GM12878 (cell line): ENCODE measurements around the gene ADGRE2. TPM values are rescaled to one million over a fixed set of nuclear protein-coding genes. Genes with fewer than 3 reads are reported as not detected.

Experiments used
- ATAC-seq: fragments of 200-7000 bp; cut with Tn5 transposase; 3 replicates; pipeline ENCODE4 v1.9.1; 2020; ENCODE audit warnings: mild to moderate bottlenecking, moderate library complexity
- BruUV-seq: library from RNA; stranded (reverse); fragments of 400-500 nt; replicated peaks from 2 replicates; lab custom pipeline; 2021; lab: Mats Ljungman, UMichigan
- CTCF ChIA-PET: fragments of 300-600 bp; sonication (Branson Sonifier 250); formaldehyde crosslinking; extraction: SDS; loops from one replicate; lab custom pipeline; 2021; ENCODE audit warnings: inconsistent platforms; lab: Yijun Ruan, JAX
- POLR2A ChIA-PET: fragments of 350-600 bp; formaldehyde crosslinking; extraction: SDS; loops from one replicate; lab custom pipeline; 2021; ENCODE audit warnings: inconsistent platforms; lab: Charles Lee
- RAD21 ChIA-PET: fragments of 300-600 bp; sonication (Branson Sonifier 250); formaldehyde crosslinking; loops from one replicate; lab custom pipeline; 2023; ENCODE audit warnings: antibody characterized with exemption; ENCODE audit not compliant: unreplicated experiment; lab: Charles Lee
- SMC1A ChIA-PET: fragments of 300-600 bp; sonication (Branson Sonifier 250); formaldehyde crosslinking; loops from one replicate; lab custom pipeline; 2023; ENCODE audit not compliant: unreplicated experiment, uncharacterized antibody; lab: Charles Lee
- DNase-seq: peaks from one replicate; pipeline ENCODE4 v3.0.0-alpha.2; 2011; ENCODE audit warnings: low read depth, low spot score
- FAIRE-seq: peaks from 3 replicates; lab custom pipeline; 2011; peaks lifted over from hg19 to GRCh38; lab: Jason Lieb, UNC
- H2AFZ ChIP-seq: 2 replicates; pipeline ENCODE4 v1.6.0; 2011; ENCODE audit warnings: low read depth, low read length, control low read depth; ENCODE audit not compliant: control insufficient read depth
- H3K27ac ChIP-seq: 2 replicates; pipeline ENCODE4 v1.5.1; 2011; ENCODE audit warnings: control low read depth; ENCODE audit not compliant: control insufficient read depth, insufficient read depth
- H3K27me3 ChIP-seq, 2 experiments: replicated peaks in 1 of 2; 2 replicates each; pipeline versions ENCODE4 v1.6.0 to v1.6.1; 2011; ENCODE audit warnings: low read length in 1 of 2; ENCODE audit not compliant: control insufficient read depth in 2 of 2, insufficient read depth in 2 of 2
- H3K36me3 ChIP-seq, 2 experiments: 2 replicates each; pipeline ENCODE4 v1.5.1; 2011; ENCODE audit warnings: low read length in 1 of 2; ENCODE audit not compliant: control insufficient read depth in 2 of 2, insufficient read depth in 2 of 2
- H3K4me1 ChIP-seq: 2 replicates; pipeline ENCODE4 v1.6.1; 2011; ENCODE audit warnings: mild to moderate bottlenecking, low read length, moderate library complexity, mixed read lengths; ENCODE audit not compliant: control insufficient read depth, insufficient read depth
- H3K4me2 ChIP-seq: 2 replicates; pipeline ENCODE4 v1.6.0; 2011; ENCODE audit warnings: control low read depth; ENCODE audit not compliant: control insufficient read depth, insufficient read depth
- H3K4me3 ChIP-seq: fragments of 200-600 bp; sonication (generic); 2 replicates; pipeline ENCODE4 v1.5.1; 2016
- H3K79me2 ChIP-seq: 2 replicates; pipeline ENCODE4 v1.6.0; 2011; ENCODE audit warnings: low read length; ENCODE audit not compliant: control insufficient read depth, insufficient read depth
- H3K9ac ChIP-seq: 2 replicates; pipeline ENCODE4 v1.8.0; 2011; ENCODE audit warnings: low read length, control low read depth, mixed read lengths; ENCODE audit not compliant: control insufficient read depth, insufficient read depth
- H3K9me3 ChIP-seq: replicated peaks from 3 replicates; pipeline ENCODE4 v1.5.1; 2011; ENCODE audit warnings: mild to moderate bottlenecking, low read length; ENCODE audit not compliant: control insufficient read depth, insufficient read depth
- H4K20me1 ChIP-seq: 2 replicates; pipeline ENCODE4 v1.6.0; 2011; ENCODE audit not compliant: control insufficient read depth, insufficient read depth
- FOXK2 ChIP-seq: fragments of 450-650 bp; IDR thresholded peaks from 2 replicates; pipeline ENCODE4 v1.6.1; 2017; ENCODE audit warnings: mild to moderate bottlenecking, moderate library complexity
- GATAD2B ChIP-seq: fragments of 450-650 bp; conservative IDR thresholded peaks from 2 replicates; pipeline ENCODE4 v1.6.1; 2017; ENCODE audit warnings: low read depth, mild to moderate bottlenecking, moderate library complexity
- WGBS: methylation state at CpG from one replicate; pipeline ENCODE4 v1.1.6; 2016; ENCODE audit warnings: low lambda C conversion rate; ENCODE audit not compliant: insufficient replicate concordance, insufficient coverage; ENCODE audit errors: missing lambda C conversion rate; 5-methylcytosine and 5-hydroxymethylcytosine counted together
- in situ Hi-C: fragments of 300-500 bp; cut with MboI; formaldehyde crosslinking; loops from 9 replicates; pipeline ENCODE4 v1.14.3; 2018; ENCODE audit warnings: mixed read lengths
- intact Hi-C: fragments of 100-400 bp; cut with micrococcal nuclease; formaldehyde crosslinking; loops from one replicate; pipeline ENCODE4 v1.14.2; 2022; ENCODE audit not compliant: unreplicated experiment
- polyA plus RNA-seq, 11 experiments: library from polyadenylated mRNA; depleted of rRNA in 4 of 11; unstranded in 6 of 11; stranded (reverse) in 5 of 11; fragments of >200 nt; fragmentation: Nextera tagmentation in 4 of 11; fragmentation: Illumina TruSeq in 1 of 11; extraction: Ambion mirVana in 4 of 11; extraction: Trizol in 1 of 11; gene quantifications; 1 replicate in 1 of 11; 2 replicates in 10 of 11; pipeline versions ENCODE4 v1.2.1 to v1.2.3, GENCODE V29; 2011 to 2016; ENCODE audit warnings: inconsistent platforms in 2 of 11, missing spikeins in 2 of 11, low read depth in 1 of 11
- total RNA-seq, 4 experiments: library from RNA; depleted of rRNA in 3 of 4; stranded (reverse); fragments of >200 nt in 3 of 4; fragmentation: Illumina TruSeq in 1 of 4; extraction: Trizol in 1 of 4; gene quantifications; 2 replicates each; pipeline versions ENCODE4 v1.2.1 to v1.2.3, GENCODE V29; 2013 to 2021

The ADGRE2 gene
- total and polyA plus RNA-seq, 10 of the 15 experiments (the other 5 are each of a cell fraction or from before 2014, with no cell fraction given) = 0.15 to 12.7 (median 4.6) TPM

GRCh38 chr19:14763497-14764145, 14.7 kb downstream of the ADGRE2 start:
- Histone ChIP-seq H2AFZ (no peak overlapping the region), H3K27me3 (no peaks in the 10 kb centered on the region), H3K4me1 (no peaks in the 10 kb centered on the region), H3K9ac (no peak overlapping the region), H4K20me1 (no peaks in the 10 kb centered on the region), H3K27ac (no peak overlapping the region), H3K4me3 (no peak overlapping the region), H3K9me3 (no peaks in the 10 kb centered on the region), H3K4me2 (no peak overlapping the region), H3K79me2 (no peaks in the 10 kb centered on the region), H3K36me3 (no peaks in the 10 kb centered on the region; a peak in 1 of 4 replicates)
- TF ChIP-seq FOXK2 = no peak
- CTCF ChIA-PET = no interaction called here
- no TSS peak for BruUV-seq
- POLR2A ChIA-PET = no interaction called here
- ATAC-seq = no peak
- no peak for FAIRE-seq
- intact Hi-C loops (no loop called here), in situ Hi-C loops (no loop called here)
- RAD21 ChIA-PET = no interaction called here
- 20% methylated on average over 4 of the region's 4 CpGs for WGBS
- DNase-seq = no peak
- SMC1A ChIA-PET = interaction anchor here (1.4 kb wide), 1 partner anchor 14 kb away, joined by 3 read pairs; no protein-coding TSS in a partner anchor

- 50% methylated on average over 2 of the region's 2 CpGs for WGBS
- H3K36me3 ChIP-seq = no peaks in the 10 kb centered on the region
- in situ Hi-C loops (no loop called here), intact Hi-C loops (no loop called here)
- no peak overlapping the region for H2AFZ ChIP-seq
- TF ChIP-seq GATAD2B = no peak
- DNase-seq (no peak), FAIRE-seq (no peak), ATAC-seq (no peak)
- H3K4me2 ChIP-seq = no peak overlapping the region
- no peaks in the 10 kb centered on the region for H3K9me3 ChIP-seq
- H3K79me2 ChIP-seq = no peaks in the 10 kb centered on the region
- POLR2A ChIA-PET = no interaction called here
- SMC1A ChIA-PET = no interaction called here
- H3K9ac ChIP-seq = no peak overlapping the region
- H3K27ac ChIP-seq = no peak overlapping the region
- RAD21 ChIA-PET = no interaction called here
- CTCF ChIA-PET = no interaction called here
- no peaks in the 10 kb centered on the region for H3K27me3 ChIP-seq
- no peaks in the 10 kb centered on the region for H4K20me1 ChIP-seq
- no peak overlapping the region for H3K4me3 ChIP-seq
- H3K4me1 ChIP-seq = no peaks in the 10 kb centered on the region
- BruUV-seq = no TSS peak
These were observed 16.2 kb downstream of the ADGRE2 start for GRCh38 chr19:14762111-14762510.
